GM21786 (cell line): ENCODE results near the gene ZNF783.
"Not testable (repeated sequence)": the region's sequence is repeated elsewhere in the genome, so short reads cannot be mapped to it uniquely, and the experiment has no call there.

Experiments used
- ATAC-seq: cut with Tn5 transposase; IDR thresholded peaks from one replicate; pipeline ENCODE4 v1.9.1; 2021; ENCODE audit not compliant: unreplicated experiment

ZNF783 gene

GRCh38 chr7:149239345-149240143 lies 22.5 kb upstream of the ZNF783 start, which contains the start of gene ZNF212:
TSS of gene ZNF212 (plus strand) at chr7:149239651. CDS start at chr7:149239779, 128 bp downstream.
- peak; percentile 100 for ATAC-seq

- ATAC-seq, result no peak
Measured at GRCh38 chr7:149240637-149241036, 21.4 kb upstream of the ZNF783 start.

- ATAC-seq, result no peak
Measured at GRCh38 chr7:149241696-149242095, 20.3 kb upstream of the ZNF783 start.

- peak; percentile 71 for ATAC-seq
Measured at GRCh38 chr7:149245244-149245643, 16.8 kb upstream of the ZNF783 start.

- ATAC-seq, result peak; percentile 25
Measured at GRCh38 chr7:149245744-149246143, 16.3 kb upstream of the ZNF783 start.

- peak; percentile 35 for ATAC-seq
Measured at GRCh38 chr7:149248777-149249176, 13.2 kb upstream of the ZNF783 start.

- ATAC-seq, result not testable (repeated sequence)
Measured at GRCh38 chr7:149250151-149250550, 11.8 kb upstream of the ZNF783 start.

- ATAC-seq, result not testable (repeated sequence)
Measured at GRCh38 chr7:149251518-149251917, 10.5 kb upstream of the ZNF783 start.

- ATAC-seq, result no peak
Measured at GRCh38 chr7:149252378-149252777, 9.6 kb upstream of the ZNF783 start.

- ATAC-seq, result no peak
Measured at GRCh38 chr7:149253665-149254064, 8.3 kb upstream of the ZNF783 start.

- ATAC-seq, result no peak
Measured at GRCh38 chr7:149254181-149254858, 7.7 kb upstream of the ZNF783 start.

- ATAC-seq, result no peak
Measured at GRCh38 chr7:149255174-149255573, 6.8 kb upstream of the ZNF783 start.

- ATAC-seq, result no peak
Measured at GRCh38 chr7:149256568-149256967, 5.4 kb upstream of the ZNF783 start.

GRCh38 chr7:149257146-149257545 lies 4.8 kb upstream of the ZNF783 start:
- ATAC-seq, result no peak

GRCh38 chr7:149261316-149261828 lies 624 bp upstream of the ZNF783 start:
- no peak for ATAC-seq

GRCh38 chr7:149266451-149266850 lies 4.5 kb downstream of the ZNF783 start:
- ATAC-seq, result no peak

GRCh38 chr7:149267733-149268132 lies 5.7 kb downstream of the ZNF783 start:
- no peak for ATAC-seq

- ATAC-seq, result not testable (repeated sequence)
Measured at GRCh38 chr7:149274424-149274823, 12.4 kb downstream of the ZNF783 start.

- ATAC-seq, result no peak
Measured at GRCh38 chr7:149277871-149278270, 15.9 kb downstream of the ZNF783 start.

GRCh38 chr7:149278396-149278795 lies 16.4 kb downstream of the ZNF783 start:
- no peak for ATAC-seq

- no peak for ATAC-seq
Measured at GRCh38 chr7:149279111-149279743, 17.2 kb downstream of the ZNF783 start.

- no peak for ATAC-seq
Measured at GRCh38 chr7:149280151-149280550, 18.2 kb downstream of the ZNF783 start.
